HK-2 (cell line): ENCODE data around the gene AIMP1.

Experiments
- DNase-seq: peaks from one replicate; pipeline ENCODE4 v3.0.0-alpha.2; 2018; ENCODE audit not compliant: unreplicated experiment

AIMP1 gene

GRCh38 chr4:106315968-106316772, at the start of gene AIMP1, which contains the start of gene TBCK:
AIMP1 (plus strand) TSS chr4:106316550; CDS start chr4:106325010, 8,460 bp downstream.
TBCK (minus strand) TSS chr4:106316209; CDS start chr4:106308960, 7,249 bp downstream.
- DNase-seq = peak; percentile 89

DNA sequence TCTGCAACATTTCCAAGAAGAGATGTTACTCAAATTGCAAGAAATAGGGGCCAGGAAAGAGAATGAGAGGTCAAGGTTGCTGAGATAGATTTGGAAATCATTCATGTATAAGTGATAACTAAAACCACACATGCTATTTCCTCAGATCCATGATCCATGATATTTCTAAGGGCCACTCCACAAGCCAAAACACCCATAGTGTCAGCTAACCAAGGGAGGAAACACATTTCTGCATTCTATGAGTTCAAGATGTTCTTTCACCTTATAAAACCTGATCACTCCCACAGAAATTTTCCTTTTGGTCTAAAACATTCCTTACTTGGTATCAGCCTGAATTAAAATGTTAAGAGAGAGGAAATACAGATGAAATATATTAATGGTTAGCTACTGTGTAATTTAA, 47.6 kb upstream of the AIMP1 start:
- no peak for DNase-seq

GRCh38 chr4:106269711-106270110, 46.6 kb upstream of the AIMP1 start:
- no peak for DNase-seq

- no peak for DNase-seq
Observed at GRCh38 chr4:106270736-106271135, 45.6 kb upstream of the AIMP1 start.

- DNase-seq = no peak
Observed at GRCh38 chr4:106273831-106274230, 42.5 kb upstream of the AIMP1 start.

- DNase-seq = no peak
Observed at GRCh38 chr4:106277140-106277675, 39.1 kb upstream of the AIMP1 start.

DNA sequence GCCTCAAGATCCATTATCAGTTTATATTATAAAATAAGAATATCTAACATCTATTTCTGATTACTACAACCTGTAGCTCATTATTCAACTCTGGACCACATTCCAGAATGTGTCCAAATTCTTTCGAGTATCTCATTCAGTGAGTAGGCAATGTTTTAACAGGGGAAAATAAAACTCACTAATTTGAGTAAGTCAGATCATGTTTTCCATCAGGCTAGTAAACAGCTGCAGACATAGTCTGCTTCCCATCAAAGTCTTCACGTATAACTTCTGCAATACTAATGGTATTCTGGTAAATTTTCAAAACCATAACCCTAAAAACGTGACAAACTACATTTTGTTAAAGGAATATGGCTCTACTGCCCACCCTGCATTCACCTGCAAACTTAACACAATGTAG, 32.1 kb upstream of the AIMP1 start:
- no peak for DNase-seq

GRCh38 chr4:106286611-106287010, 29.7 kb upstream of the AIMP1 start:
- no peak for DNase-seq

DNA sequence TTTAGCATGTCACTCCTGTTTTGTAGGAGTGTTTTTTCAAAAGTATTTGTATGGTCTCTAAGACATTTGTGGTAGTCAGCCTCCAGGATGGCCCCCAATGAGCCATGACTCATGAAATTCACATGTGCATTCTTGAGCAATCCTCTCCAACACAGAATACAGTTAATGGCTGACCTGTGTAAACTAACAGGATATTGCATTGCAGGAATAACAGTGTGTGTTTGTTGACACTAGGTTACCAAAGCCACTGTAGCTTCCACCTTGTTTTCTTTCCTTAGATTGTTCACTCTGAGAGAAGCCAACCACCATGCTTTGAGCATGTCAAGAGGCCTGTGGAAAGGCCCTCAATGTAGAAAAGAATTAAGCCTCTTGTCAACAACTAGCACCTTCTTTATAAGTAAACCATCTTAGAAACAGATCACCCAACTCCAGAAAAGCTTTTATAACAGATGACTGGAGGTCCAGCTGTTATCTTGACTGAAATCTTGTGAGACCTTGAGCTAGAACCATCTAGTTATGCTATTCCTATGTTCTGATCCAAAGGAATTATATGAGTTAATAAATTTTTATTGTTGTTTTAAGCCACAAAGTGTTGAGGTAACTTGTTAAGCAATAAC, 28.9 kb upstream of the AIMP1 start:
- peak; percentile 51 for DNase-seq

DNA sequence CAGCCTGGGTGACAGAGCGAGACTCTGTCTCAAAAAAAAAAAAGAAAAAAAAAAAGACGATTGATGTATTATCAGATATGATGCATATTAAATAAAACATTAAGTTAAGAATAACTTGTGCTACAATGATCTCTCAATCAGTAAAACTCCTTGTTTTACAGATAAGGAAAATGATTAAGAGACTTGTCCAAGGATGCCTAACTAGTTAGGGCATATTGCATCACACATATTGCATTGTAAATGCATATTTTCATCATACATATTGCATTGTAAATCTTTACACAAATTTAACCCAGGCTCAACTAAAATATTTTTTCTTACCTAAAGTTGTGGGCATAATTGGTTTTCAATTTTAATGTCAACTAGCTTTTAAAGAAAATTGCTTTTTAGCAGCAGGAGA, 26.6 kb upstream of the AIMP1 start:
- no peak for DNase-seq

DNA sequence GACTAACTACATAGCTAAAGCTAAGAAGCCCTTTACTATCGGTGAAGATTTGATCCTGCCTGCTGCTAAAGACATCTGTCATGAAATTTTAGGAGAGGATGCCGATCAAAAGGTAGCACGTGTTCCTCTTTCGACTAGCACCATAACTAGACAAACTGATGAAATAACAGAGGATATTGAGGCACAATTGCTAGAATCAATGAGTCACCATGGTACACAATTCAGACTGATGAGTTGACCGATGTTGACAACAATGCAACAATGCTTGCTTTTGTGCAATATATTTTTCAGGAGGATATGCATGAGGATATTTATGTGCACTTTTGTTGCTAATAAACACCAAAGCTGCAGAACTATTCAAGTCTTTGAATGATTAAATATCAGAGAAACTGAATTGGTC, 24.7 kb upstream of the AIMP1 start:
- no peak for DNase-seq

GRCh38 chr4:106294062-106294461, 22.3 kb upstream of the AIMP1 start:
- DNase-seq = no peak

DNA sequence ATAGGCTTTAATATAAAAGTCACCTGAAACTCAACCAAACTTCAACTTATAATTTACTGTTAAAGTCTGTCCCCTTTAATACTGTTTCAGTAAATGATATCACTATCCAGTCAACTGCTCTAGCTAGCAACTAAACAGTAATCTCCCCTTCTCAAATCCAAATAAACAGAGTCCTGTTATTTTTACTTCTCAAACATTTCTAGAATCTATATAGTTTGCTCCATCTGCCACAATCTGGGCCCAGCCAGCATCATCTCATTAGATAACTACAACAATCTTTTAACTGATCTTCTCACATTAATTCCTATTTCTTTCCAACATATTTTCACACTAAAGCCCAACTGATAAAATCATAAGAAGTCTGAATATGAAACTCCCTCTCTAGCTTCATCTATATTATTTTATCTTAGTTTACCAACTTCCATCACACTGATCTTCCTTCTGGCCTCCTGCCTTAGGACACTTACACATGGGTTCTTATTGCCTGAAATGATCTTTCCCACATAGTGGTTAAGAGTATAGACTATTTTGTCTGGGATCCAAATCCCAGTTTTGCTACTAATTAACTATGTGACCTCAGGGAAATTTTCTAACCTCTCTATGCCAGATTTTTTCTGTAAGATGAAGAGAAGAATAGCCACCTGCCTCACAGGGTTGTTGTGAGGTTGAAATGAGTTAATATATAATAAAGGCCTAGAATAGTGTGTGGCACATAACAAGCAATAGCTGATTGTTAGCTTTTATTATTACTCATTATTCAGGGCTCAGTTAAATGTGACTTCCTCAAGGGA, 18.9 kb upstream of the AIMP1 start:
- no peak for DNase-seq

- DNase-seq = no peak
Observed at GRCh38 chr4:106299977-106300376, 16.4 kb upstream of the AIMP1 start.

DNA sequence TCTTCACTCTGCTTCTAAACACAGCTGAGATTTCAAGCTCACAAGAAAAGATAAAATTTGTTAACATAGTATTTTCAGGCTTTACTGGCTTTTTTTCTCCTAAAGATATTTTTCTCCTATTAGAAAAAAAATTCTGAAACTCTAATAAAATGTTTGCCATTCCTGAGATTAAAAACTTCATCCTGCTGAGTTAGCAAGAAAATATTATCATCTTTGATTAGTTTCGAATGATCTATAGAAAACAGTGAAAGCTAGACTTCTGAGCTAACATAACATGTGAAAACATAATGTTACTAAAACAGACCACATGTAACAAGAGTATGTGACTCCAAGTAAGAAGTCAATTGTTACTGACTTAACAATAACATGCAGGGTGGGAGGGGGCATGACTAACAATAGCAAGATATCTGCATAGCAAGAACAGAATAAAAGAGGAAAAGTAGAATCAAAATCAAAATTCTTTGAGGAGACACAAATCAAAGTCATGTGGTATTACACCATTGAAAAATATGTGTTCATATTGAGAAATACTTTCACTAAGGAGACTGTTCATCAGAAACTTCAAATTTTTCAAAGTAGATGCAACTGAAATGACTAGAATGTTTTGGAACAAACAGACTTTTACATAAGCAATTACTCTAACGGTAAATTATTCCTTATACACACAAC, 14.8 kb upstream of the AIMP1 start:
- DNase-seq = no peak

DNA sequence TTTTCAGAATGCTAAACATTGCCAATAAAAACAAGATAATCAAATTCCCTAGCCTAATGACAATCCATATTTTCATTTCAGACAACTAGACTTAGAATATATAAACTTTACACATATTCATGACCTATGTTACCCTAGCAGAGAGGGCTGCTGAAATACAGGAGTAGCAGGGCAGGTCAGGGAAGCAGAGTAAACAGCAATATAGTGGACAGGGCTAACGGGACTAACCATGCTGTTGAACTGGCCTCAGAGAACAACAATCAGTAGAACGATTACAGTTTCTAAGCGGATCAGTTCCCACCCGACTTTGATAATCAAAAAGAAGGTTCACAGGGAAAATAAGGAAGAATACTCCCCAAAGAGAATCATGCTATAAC, 14.3 kb upstream of the AIMP1 start:
- DNase-seq = no peak

GRCh38 chr4:106303548-106304281, 12.6 kb upstream of the AIMP1 start:
- no peak for DNase-seq

DNA sequence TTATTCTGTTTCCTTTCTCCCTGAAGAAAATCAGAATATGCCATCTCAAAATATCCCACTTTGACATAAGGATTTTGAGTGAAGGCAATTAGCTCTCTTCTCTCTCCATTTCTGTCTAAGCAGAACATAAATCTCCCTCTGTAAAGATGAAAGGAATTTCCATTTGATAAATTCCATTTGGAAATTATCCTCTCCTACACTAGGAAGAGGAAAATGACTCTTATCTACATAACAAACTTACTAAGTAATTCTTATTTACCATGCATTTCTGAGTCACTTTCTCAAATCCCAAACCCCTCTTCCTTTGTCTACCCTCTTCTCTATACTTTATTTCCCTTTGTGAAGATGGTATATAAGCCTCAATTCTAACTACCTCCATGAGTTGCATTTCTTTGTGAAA, 11.7 kb upstream of the AIMP1 start:
- DNase-seq = no peak

DNA sequence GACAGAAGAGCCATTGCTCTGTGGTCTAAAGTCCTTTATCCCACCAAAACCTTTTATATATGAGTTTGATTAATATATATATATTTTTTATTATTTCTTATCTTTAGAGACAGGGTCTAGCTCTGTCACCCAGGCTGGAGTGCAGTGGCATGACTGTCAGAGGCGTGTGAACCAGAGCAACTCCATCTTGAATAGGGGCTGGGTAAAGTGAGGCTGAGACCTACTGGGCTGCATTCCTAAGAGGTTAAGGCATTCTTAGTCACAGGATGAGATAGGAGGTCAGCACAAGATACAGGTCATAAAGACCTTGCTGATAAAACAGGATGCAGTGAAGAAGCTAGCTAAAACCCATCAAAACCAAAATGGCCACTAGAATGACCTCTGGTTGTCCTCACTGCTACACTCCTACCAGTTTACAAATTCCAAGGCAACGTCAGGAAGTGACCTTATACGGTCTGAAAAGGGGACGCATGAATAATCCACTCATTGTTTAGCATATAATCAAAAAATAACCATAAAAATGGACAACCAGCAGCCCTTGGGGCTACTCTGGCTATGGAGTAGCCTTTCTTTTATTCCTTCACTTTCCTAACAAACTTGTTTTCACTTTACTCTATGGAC, 10.8 kb upstream of the AIMP1 start:
- DNase-seq = no peak

DNA sequence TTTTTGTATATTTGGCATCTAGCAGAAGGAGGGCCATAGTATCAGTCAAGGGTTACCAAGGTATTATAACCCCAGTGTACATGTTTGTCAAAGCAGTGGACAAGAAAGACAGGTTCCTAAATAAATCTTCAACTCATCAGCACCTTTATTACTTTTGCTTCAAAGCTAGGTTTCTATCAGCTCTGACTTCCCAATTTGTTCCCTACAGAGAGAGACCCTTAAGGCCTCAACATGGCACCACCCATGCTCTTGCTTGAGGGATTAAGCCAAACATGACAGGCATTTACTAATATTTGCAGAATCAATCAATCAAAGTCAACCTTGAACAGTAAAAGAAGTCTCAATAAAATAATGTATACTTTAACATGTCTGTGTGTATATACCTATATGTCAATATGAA, 9.8 kb upstream of the AIMP1 start:
- no peak for DNase-seq

GRCh38 chr4:106312377-106312776, 4.0 kb upstream of the AIMP1 start:
- no peak for DNase-seq
